HepG2 (cell line): Measurements from ENCODE around the gene CD58. TPM values are rescaled to one million over a fixed set of nuclear protein-coding genes. Genes with fewer than 3 reads are reported as not detected.

Experiments used
- ATF5 ChIP-seq: sonication (generic); formaldehyde crosslinking; IDR thresholded peaks from 2 replicates; pipeline ENCODE4 v1.4.0; 2020; ENCODE audit warnings: mild to moderate bottlenecking, low read depth, missing genetic modification reagents
- CC2D1A ChIP-seq: sonication (generic); formaldehyde crosslinking; IDR thresholded peaks from 2 replicates; pipeline ENCODE4 v1.8.1; 2023; ENCODE audit warnings: mild to moderate bottlenecking, missing genetic modification reagents
- FOXA3 ChIP-seq: IDR thresholded peaks from 2 replicates; pipeline ENCODE4 v1.6.1; 2016; ENCODE audit warnings: missing genetic modification reagents, missing compliant biosample characterization
- FOXP4 ChIP-seq: sonication (generic); formaldehyde crosslinking; IDR thresholded peaks from 2 replicates; pipeline ENCODE4 v1.4.0; 2020; ENCODE audit warnings: missing genetic modification reagents
- JUN ChIP-seq: sonication (generic); formaldehyde crosslinking; IDR thresholded peaks from 2 replicates; pipeline ENCODE4 v1.4.0; 2020; ENCODE audit warnings: mild to moderate bottlenecking, missing genetic modification reagents
- MNT ChIP-seq: fragments of 450-650 bp; IDR thresholded peaks from 2 replicates; pipeline ENCODE4 v1.6.1; 2016
- MTA1 ChIP-seq: sonication (generic); formaldehyde crosslinking; IDR thresholded peaks from 2 replicates; pipeline ENCODE4 v1.4.0; 2020; ENCODE audit warnings: missing genetic modification reagents, mild to moderate bottlenecking, borderline replicate concordance
- RFX1 ChIP-seq: fragments of 450-650 bp; IDR thresholded peaks from 2 replicates; pipeline ENCODE4 v1.6.1; 2017
- SMAD1 ChIP-seq: sonication (generic); formaldehyde crosslinking; IDR thresholded peaks from 2 replicates; pipeline ENCODE4 v1.4.0; 2020; ENCODE audit warnings: missing genetic modification reagents, low read depth, mild to moderate bottlenecking, borderline replicate concordance
- SOX13 ChIP-seq, 3 experiments: fragments of 450-650 bp in 1 of 3; sonication (generic) in 1 of 3; formaldehyde crosslinking in 1 of 3; IDR thresholded peaks in 2 of 3; conservative IDR thresholded peaks in 1 of 3; 2 replicates each; pipeline versions ENCODE4 v1.5.0 to v1.6.1; 2016 to 2020; ENCODE audit warnings: antibody characterized with exemption in 1 of 3, mild to moderate bottlenecking in 1 of 3, missing compliant biosample characterization in 1 of 3, missing genetic modification reagents in 1 of 3, moderate library complexity in 1 of 3
- SRY ChIP-seq: sonication (generic); formaldehyde crosslinking; IDR thresholded peaks from 2 replicates; pipeline ENCODE4 v1.8.0; 2022; ENCODE audit warnings: mild to moderate bottlenecking, missing genetic modification reagents
- STAT5B ChIP-seq: sonication (generic); formaldehyde crosslinking; IDR thresholded peaks from 2 replicates; pipeline ENCODE4 v1.4.0; 2020; ENCODE audit warnings: missing genetic modification reagents
- TRIM24 ChIP-seq: sonication (generic); formaldehyde crosslinking; IDR thresholded peaks from 2 replicates; pipeline ENCODE4 v1.8.0; 2022; ENCODE audit warnings: mild to moderate bottlenecking, missing genetic modification reagents
- ZBTB44 ChIP-seq: sonication (generic); formaldehyde crosslinking; IDR thresholded peaks from 2 replicates; pipeline ENCODE4 v1.4.0; 2020; ENCODE audit warnings: missing genetic modification reagents
- ZFP62 ChIP-seq: sonication (generic); formaldehyde crosslinking; IDR thresholded peaks from 2 replicates; pipeline ENCODE4 v1.4.0; 2020; ENCODE audit warnings: missing genetic modification reagents
- ZFP91 ChIP-seq: sonication (generic); formaldehyde crosslinking; IDR thresholded peaks from 2 replicates; pipeline ENCODE4 v1.9.0; 2022; ENCODE audit warnings: missing genetic modification reagents, mild to moderate bottlenecking, borderline replicate concordance
- ZNF280B ChIP-seq: sonication (generic); formaldehyde crosslinking; IDR thresholded peaks from 2 replicates; pipeline ENCODE4 v1.5.0; 2020; ENCODE audit warnings: missing genetic modification reagents, mild to moderate bottlenecking, borderline replicate concordance
- ZNF547 ChIP-seq: sonication (generic); formaldehyde crosslinking; IDR thresholded peaks from 2 replicates; pipeline ENCODE4 v1.5.1; 2020; ENCODE audit warnings: mild to moderate bottlenecking, missing genetic modification reagents
- ZNF549 ChIP-seq: sonication (generic); formaldehyde crosslinking; IDR thresholded peaks from 2 replicates; pipeline ENCODE4 v1.5.0; 2020; ENCODE audit warnings: missing genetic modification reagents
- ZNF737 ChIP-seq: sonication (generic); formaldehyde crosslinking; IDR thresholded peaks from 2 replicates; pipeline ENCODE4 v1.5.0; 2020; ENCODE audit warnings: missing genetic modification reagents, mild to moderate bottlenecking, borderline replicate concordance
- ZNF883 ChIP-seq: sonication (generic); formaldehyde crosslinking; IDR thresholded peaks from 2 replicates; pipeline ENCODE4 v1.5.1; 2020; ENCODE audit warnings: mild to moderate bottlenecking, missing genetic modification reagents; ENCODE audit errors: not compliant biosample characterization
- polyA plus RNA-seq, 8 experiments: library from polyadenylated mRNA; depleted of rRNA in 3 of 8; stranded (reverse) in 7 of 8; unstranded in 1 of 8; fragments of >200 nt; fragmentation: Illumina TruSeq in 4 of 8; extraction: Trizol in 4 of 8; gene quantifications; 2 replicates each; pipeline versions ENCODE4 v1.2.1 to v1.2.3, GENCODE V29; 2011 to 2016; ENCODE audit warnings: low read depth in 4 of 8, missing spikeins in 1 of 8, mixed read lengths in 1 of 8; ENCODE audit not compliant: insufficient read depth in 1 of 8
- total RNA-seq, 5 experiments: library from RNA; depleted of rRNA; stranded (reverse); fragments of >200 nt; fragmentation: Illumina TruSeq; extraction: Trizol; gene quantifications; 2 replicates each; pipeline ENCODE4 v1.2.3, GENCODE V29; 2016; ENCODE audit warnings: low read depth in 1 of 5

The CD58 gene
- total and polyA plus RNA-seq, 2 of the 13 experiments (the other 11 are each of a cell fraction or from before 2014, with no cell fraction given), result 9.4 to 13.5 TPM

- TF ChIP-seq ATF5 (CRISPR knock-in tag), result no peak
- no peak for TF ChIP-seq ZNF549 (CRISPR knock-in tag)
- 0 out of 2 replicates have a peak, but pooled peaks have one; percentile 1 for TF ChIP-seq SRY (CRISPR knock-in tag)
- TF ChIP-seq FOXA3, result 0 out of 2 replicates have a peak, but pooled peaks have one; percentile 7
- no peak for TF ChIP-seq ZBTB44 (CRISPR knock-in tag)
- TF ChIP-seq CC2D1A (CRISPR knock-in tag), result no peak
- TF ChIP-seq ZFP62 (CRISPR knock-in tag), result no peak
- peak; percentile 7; the same call in 1 of the 2 replicates for TF ChIP-seq MTA1 (CRISPR knock-in tag)
- TF ChIP-seq ZNF883 (CRISPR knock-in tag), result peak; percentile 45
- no peak for TF ChIP-seq SMAD1 (CRISPR knock-in tag)
- no peak for TF ChIP-seq TRIM24 (CRISPR knock-in tag)
- no peak for TF ChIP-seq RFX1
- TF ChIP-seq ZNF737 (CRISPR knock-in tag), result 0 out of 2 replicates have a peak, but pooled peaks have one; percentile 10
- TF ChIP-seq STAT5B (CRISPR knock-in tag), result no peak
- TF ChIP-seq ZFP91 (CRISPR knock-in tag), result peak; percentile 6; the same call in 1 of the 2 replicates
- TF ChIP-seq MNT, result no peak
- no peak for TF ChIP-seq SOX13 (IDR thresholded peaks at IDR 0.05)
- no peak for TF ChIP-seq SOX13 (CRISPR knock-in tag; conservative IDR thresholded peaks at IDR 0.05 in 1 of 2, IDR thresholded peaks at IDR 0.05 in 1 of 2)
- no peak for TF ChIP-seq ZNF280B (CRISPR knock-in tag)
- no peak for TF ChIP-seq FOXP4 (CRISPR knock-in tag)
- no peak for TF ChIP-seq JUN
- 0 out of 2 replicates have a peak, but pooled peaks have one; percentile 72 for TF ChIP-seq ZNF547 (CRISPR knock-in tag)
Measured at GRCh38 chr1:116475850-116476218, 95.0 kb downstream of the CD58 start (continued).
